HG03439 (cell line): Measurements from ENCODE around the gene CNTNAP2.
A peak's percentile ranks its signal among the peaks of the same experiment; 100 is the strongest.

Source experiments
- ATAC-seq: cut with Tn5 transposase; IDR thresholded peaks from one replicate; pipeline ENCODE4 v1.9.1; 2021; ENCODE audit warnings: mild to moderate bottlenecking, moderate library complexity; ENCODE audit not compliant: unreplicated experiment

The CNTNAP2 gene

DNA sequence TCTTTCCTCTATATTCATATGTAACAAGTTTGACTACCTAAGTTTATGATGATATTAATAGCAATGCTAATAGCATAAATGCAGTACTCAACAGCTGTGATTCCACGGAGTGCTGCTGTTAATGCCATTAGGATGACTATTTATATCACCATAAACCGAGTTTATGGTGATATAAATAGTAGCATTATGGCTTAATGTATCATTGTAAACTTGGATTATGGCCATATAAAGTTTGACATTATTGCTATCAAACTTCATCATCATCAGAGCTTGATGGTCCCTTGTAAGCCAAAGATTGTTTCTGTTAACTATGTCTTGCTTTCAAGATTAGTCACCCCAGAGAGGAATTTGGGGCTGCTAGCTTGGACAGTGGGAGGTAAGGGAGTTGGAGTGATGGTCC is 1861.6 kb downstream of the CNTNAP2 start:
- no peak for ATAC-seq

GRCh38 chr7:147978651-147979050 is 1862.0 kb downstream of the CNTNAP2 start:
- no peak for ATAC-seq

- peak; percentile 87 for ATAC-seq
Measured at GRCh38 chr7:147980826-147981813, 1864.5 kb downstream of the CNTNAP2 start.

- no peak for ATAC-seq
Measured at GRCh38 chr7:147982307-147982706, 1865.7 kb downstream of the CNTNAP2 start.

- no peak for ATAC-seq
Measured at GRCh38 chr7:147984265-147984664, 1867.7 kb downstream of the CNTNAP2 start.

- ATAC-seq: no peak
Measured at GRCh38 chr7:147990079-147990478, 1873.5 kb downstream of the CNTNAP2 start.

GRCh38 chr7:147990942-147991341 is 1874.3 kb downstream of the CNTNAP2 start:
- no peak for ATAC-seq

DNA sequence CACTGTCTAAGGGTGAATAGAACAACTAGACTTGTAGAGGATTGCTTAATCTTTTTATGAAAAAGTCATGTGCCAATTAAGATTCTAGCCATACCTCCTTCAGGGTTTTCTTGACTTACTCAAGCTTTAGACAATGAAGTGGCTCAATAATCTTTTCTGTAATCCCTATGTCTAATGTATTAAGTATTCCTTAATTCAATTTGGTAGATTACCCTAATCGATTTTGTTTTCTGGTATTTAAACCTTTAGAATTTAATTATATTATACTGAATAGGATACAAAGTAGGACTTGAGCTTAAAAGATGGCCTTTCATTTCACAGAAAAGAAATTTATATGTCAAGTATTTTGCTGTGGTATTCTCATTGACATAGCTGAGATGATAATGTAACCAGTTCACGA is 1876.1 kb downstream of the CNTNAP2 start:
- ATAC-seq: no peak

- no peak for ATAC-seq
Measured at GRCh38 chr7:147997636-147998035, 1881.0 kb downstream of the CNTNAP2 start.

DNA sequence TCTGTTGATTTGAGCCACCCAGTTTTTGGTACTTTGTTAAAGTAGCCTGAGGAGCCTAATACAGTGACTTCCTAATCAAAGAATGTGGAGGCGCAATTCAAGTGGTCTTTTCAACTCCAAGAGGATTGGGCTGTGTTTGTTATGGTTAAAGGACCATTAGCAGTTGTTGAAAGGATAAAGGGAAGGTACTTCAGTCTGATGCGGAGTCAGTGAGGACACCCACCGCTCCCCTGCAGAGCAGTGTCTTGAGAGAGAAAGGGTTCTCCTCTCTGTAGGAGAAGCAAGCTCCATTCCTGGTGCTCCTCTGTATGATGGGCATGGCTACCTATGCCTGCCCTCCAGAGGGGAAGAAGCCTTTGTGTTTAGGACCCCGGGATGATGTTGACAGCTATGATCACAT is 1883.4 kb downstream of the CNTNAP2 start:
- ATAC-seq: no peak

GRCh38 chr7:148011753-148012152 is 1895.2 kb downstream of the CNTNAP2 start:
- no peak for ATAC-seq

GRCh38 chr7:148014001-148014400 is 1897.4 kb downstream of the CNTNAP2 start:
- no peak for ATAC-seq

DNA sequence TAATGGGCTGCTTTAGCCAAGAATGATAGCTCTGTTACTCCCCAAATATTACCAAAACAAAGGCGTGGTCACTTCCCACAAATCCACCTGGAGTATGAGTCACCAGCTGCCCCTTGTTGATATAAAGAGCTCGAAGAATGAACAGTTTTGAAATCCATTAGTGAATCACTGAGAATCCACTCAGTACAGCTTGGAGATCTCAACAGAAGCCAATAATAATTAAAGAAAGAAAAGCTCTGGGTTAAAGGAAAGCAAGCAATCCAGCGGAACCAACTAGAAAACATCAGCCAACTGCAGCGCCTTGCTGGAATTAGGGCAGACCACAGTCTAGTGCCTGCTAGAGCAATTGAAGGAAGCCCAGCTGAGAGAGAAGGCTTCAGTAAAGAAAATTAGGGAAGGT is 1897.9 kb downstream of the CNTNAP2 start:
- ATAC-seq: no peak

GRCh38 chr7:148017126-148017525 is 1900.5 kb downstream of the CNTNAP2 start:
- ATAC-seq: no peak

DNA sequence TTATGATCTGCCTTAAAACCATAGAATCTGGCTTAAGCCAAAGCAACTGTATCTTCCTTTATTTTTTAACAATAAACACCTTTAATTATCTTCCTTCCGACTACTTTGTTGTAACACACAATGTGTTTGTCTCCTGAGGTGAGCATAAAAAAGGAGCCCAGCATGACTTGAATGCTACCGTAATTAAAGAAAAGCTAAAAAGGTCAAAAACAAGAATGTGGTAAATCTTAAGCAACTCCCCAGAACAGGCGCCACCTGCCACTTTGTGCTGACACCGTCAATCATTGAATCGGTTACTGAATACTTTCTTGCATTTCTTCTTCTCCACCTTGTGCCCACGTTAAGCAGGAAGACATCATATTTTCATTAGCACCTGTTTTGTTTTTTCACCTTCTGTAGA is 1904.1 kb downstream of the CNTNAP2 start:
- no peak for ATAC-seq

GRCh38 chr7:148021507-148022045 is 1905.0 kb downstream of the CNTNAP2 start:
- ATAC-seq: no peak

GRCh38 chr7:148022832-148023231 is 1906.2 kb downstream of the CNTNAP2 start:
- ATAC-seq: no peak

GRCh38 chr7:148026713-148027112 is 1910.1 kb downstream of the CNTNAP2 start:
- no peak for ATAC-seq

GRCh38 chr7:148028165-148028564 is 1911.6 kb downstream of the CNTNAP2 start:
- ATAC-seq: no peak

GRCh38 chr7:148031019-148031418 is 1914.4 kb downstream of the CNTNAP2 start:
- ATAC-seq: no peak

DNA sequence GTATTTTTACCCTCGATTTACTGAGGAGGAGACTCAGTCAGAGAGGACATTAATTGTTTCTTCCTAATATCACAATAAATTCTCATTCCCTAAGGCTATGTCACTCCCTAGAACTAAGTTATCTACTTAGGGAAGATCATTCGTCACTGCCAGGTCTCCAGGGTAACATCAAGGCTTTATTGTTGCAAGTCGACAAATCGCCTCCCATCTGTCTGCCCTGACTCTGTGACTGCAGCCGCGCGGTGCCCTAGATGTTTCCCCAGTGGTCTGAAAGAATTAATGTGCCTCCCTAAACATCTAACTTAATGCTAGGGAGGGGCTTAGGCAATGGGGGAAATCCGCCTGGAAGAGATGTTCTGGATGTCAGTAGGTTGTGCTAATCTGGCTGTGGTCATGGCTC is 1915.2 kb downstream of the CNTNAP2 start:
- ATAC-seq: no peak

- no peak for ATAC-seq
Measured at GRCh38 chr7:148035950-148036349, 1919.3 kb downstream of the CNTNAP2 start.
